WTC11 (cell line): ENCODE results near the gene ENG. TPM values are rescaled to one million over a fixed set of nuclear protein-coding genes. Genes with fewer than 3 reads are reported as not detected.

Source experiments
- ATAC-seq: fragments of 200-7000 bp; cut with Tn5 transposase; 2 replicates; pipeline ENCODE4 v1.10.0; 2021; ENCODE audit warnings: mild to moderate bottlenecking, moderate library complexity
- CTCF ChIA-PET: fragments of 300-600 bp; sonication (Branson Sonifier 250); formaldehyde crosslinking; loops from one replicate; lab custom pipeline; 2021; ENCODE audit warnings: antibody characterized with exemption; lab: Charles Lee
- POLR2A ChIA-PET: fragments of 350-600 bp; sonication (Branson Sonifier 250); formaldehyde crosslinking; loops from one replicate; lab custom pipeline; 2021; ENCODE audit warnings: antibody characterized with exemption; lab: Charles Lee
- DNase-seq: peaks from one replicate; pipeline ENCODE4 v3.0.0; 2021; ENCODE audit warnings: low spot score
- H3K27ac Mint-ChIP-seq: 2 replicates; pipeline ENCODE4 v1.8.0; 2021; ENCODE audit warnings: mixed read lengths
- H3K27me3 Mint-ChIP-seq: 2 replicates; pipeline ENCODE4 v1.8.0; 2021; ENCODE audit warnings: low read depth, mild to moderate bottlenecking, moderate library complexity, mixed read lengths
- H3K36me3 Mint-ChIP-seq: 2 replicates; pipeline ENCODE4 v1.8.0; 2021; ENCODE audit warnings: mixed read lengths
- H3K4me1 Mint-ChIP-seq: 2 replicates; pipeline ENCODE4 v1.8.0; 2022; ENCODE audit warnings: mixed read lengths
- H3K4me3 Mint-ChIP-seq: 2 replicates; pipeline ENCODE4 v1.8.0; 2021; ENCODE audit warnings: mild to moderate bottlenecking, moderate library complexity, mixed read lengths
- H3K9me3 Mint-ChIP-seq: 2 replicates; pipeline ENCODE4 v1.8.0; 2021; ENCODE audit warnings: mixed read lengths
- ATF1 ChIP-seq: sonication (generic); formaldehyde crosslinking; IDR thresholded peaks from 2 replicates; pipeline ENCODE4 v1.8.1; 2023; ENCODE audit warnings: mild to moderate bottlenecking, moderate library complexity, missing genetic modification reagents
- ATF3 ChIP-seq: sonication (generic); formaldehyde crosslinking; conservative IDR thresholded peaks from 2 replicates; pipeline ENCODE4 v1.8.1; 2022; ENCODE audit warnings: mild to moderate bottlenecking, missing genetic modification reagents
- CTCF ChIP-seq: fragments of 200-600 bp; IDR thresholded peaks from 2 replicates; pipeline ENCODE4 v1.8.0; 2022; ENCODE audit warnings: antibody characterized with exemption
- ESRRA ChIP-seq: sonication (generic); formaldehyde crosslinking; IDR thresholded peaks from 2 replicates; pipeline ENCODE4 v1.8.1; 2022; ENCODE audit warnings: mild to moderate bottlenecking, missing genetic modification reagents, borderline replicate concordance
- FOXK1 ChIP-seq: sonication (generic); formaldehyde crosslinking; IDR thresholded peaks from 2 replicates; pipeline ENCODE4 v1.8.0; 2022; ENCODE audit warnings: mild to moderate bottlenecking, moderate library complexity, missing genetic modification reagents
- GTF2I ChIP-seq: fragments of 250-450 bp; sonication (Bioruptor Pico); conservative IDR thresholded peaks from 2 replicates; pipeline ENCODE4 v1.4.0; 2021; ENCODE audit warnings: mild to moderate bottlenecking
- IRF1 ChIP-seq: sonication (generic); formaldehyde crosslinking; IDR thresholded peaks from 2 replicates; pipeline ENCODE4 v1.8.0; 2023; ENCODE audit warnings: missing genetic modification reagents
- SMAD4 ChIP-seq: sonication (generic); formaldehyde crosslinking; IDR thresholded peaks from 2 replicates; pipeline ENCODE4 v1.8.0; 2022; ENCODE audit warnings: mild to moderate bottlenecking, missing genetic modification reagents
- TEAD1 ChIP-seq: sonication (generic); formaldehyde crosslinking; IDR thresholded peaks from 2 replicates; pipeline ENCODE4 v1.8.0; 2022; ENCODE audit warnings: mild to moderate bottlenecking, missing genetic modification reagents
- TP53 ChIP-seq: sonication (generic); formaldehyde crosslinking; IDR thresholded peaks from 2 replicates; pipeline ENCODE4 v1.8.1; 2023; ENCODE audit warnings: mild to moderate bottlenecking, missing genetic modification reagents
- USF1 ChIP-seq: sonication (generic); formaldehyde crosslinking; IDR thresholded peaks from 2 replicates; pipeline ENCODE4 v1.8.0; 2022; ENCODE audit warnings: mild to moderate bottlenecking, missing genetic modification reagents
- ZBTB21 ChIP-seq: sonication (generic); formaldehyde crosslinking; IDR thresholded peaks from 2 replicates; pipeline ENCODE4 v1.8.1; 2023; ENCODE audit warnings: mild to moderate bottlenecking, missing genetic modification reagents, borderline replicate concordance
- ZNF219 ChIP-seq: sonication (generic); formaldehyde crosslinking; IDR thresholded peaks from 2 replicates; pipeline ENCODE4 v1.8.0; 2023; ENCODE audit warnings: missing genetic modification reagents, mild to moderate bottlenecking, borderline replicate concordance
- ZNF416 ChIP-seq: fragments of 250-450 bp; sonication (Bioruptor Pico); IDR thresholded peaks from 2 replicates; pipeline ENCODE4 v1.9.0; 2021; ENCODE audit warnings: mild to moderate bottlenecking, inconsistent platforms
- total RNA-seq: library from RNA; stranded (reverse); gene quantifications from 3 replicates; pipeline ENCODE4 v1.2.3, GENCODE V29; 2021
- TF ChIP-seq, protein P1 (sequence below): sonication (generic); formaldehyde crosslinking; IDR thresholded peaks from 2 replicates; pipeline ENCODE4 v1.8.1; 2023; ENCODE audit warnings: mild to moderate bottlenecking, moderate library complexity, missing genetic modification reagents
- TF ChIP-seq, protein P2 (sequence below): sonication (generic); formaldehyde crosslinking; IDR thresholded peaks from 2 replicates; pipeline ENCODE4 v1.8.0; 2022; ENCODE audit warnings: missing genetic modification reagents
- TF ChIP-seq, protein P3 (sequence below): sonication (generic); formaldehyde crosslinking; IDR thresholded peaks from 2 replicates; pipeline ENCODE4 v1.8.1; 2022; ENCODE audit warnings: low read depth, missing genetic modification reagents, borderline replicate concordance

ENG gene
- total RNA-seq, 1 experiment from 2014 or later = 4.4 TPM

DNA sequence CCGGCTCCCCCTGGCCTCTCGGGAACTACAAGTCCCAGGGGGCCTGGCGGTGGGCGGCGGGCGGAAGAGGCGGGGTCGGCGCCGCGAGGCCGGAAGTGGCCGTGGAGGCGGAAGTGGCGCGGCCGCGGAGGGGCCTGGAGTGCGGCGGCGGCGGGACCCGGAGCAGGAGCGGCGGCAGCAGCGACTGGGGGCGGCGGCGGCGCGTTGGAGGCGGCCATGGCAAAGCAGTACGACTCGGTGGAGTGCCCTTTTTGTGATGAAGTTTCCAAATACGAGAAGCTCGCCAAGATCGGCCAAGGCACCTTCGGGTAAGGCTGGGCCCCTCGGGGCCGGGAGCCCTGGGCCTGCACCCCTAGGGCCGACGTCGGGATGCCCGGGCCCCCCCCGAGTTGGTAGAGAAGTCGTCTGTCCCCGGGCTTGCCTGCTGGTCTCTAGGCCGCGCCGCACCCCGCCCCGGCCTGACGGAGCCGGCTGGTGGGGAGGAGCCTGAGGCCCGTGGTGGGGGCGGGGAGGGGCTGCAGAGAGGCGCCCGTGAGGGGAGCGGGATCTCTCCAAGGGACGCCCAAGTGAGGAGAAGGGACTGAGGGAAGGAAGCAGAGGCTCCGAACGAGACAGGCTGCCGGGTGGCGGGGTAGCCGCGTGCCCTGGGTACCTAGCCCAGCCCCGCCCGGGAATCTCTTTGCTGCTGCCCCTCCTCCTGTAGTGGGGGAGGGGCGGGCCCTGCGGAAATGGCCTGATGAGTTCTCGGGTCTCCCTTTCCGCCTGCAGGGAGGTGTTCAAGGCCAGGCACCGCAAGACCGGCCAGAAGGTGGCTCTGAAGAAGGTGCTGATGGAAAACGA is 68.3 kb downstream of the ENG start, which contains the start of gene CDK9 (continued):
- TF ChIP-seq IRF1 (CRISPR knock-in tag) (no peak), ZNF416 (no peak)

GRCh38 chr9:127785023-127785932 is 69.2 kb downstream of the ENG start:
- Mint-ChIP-seq H3K27ac (no peak overlapping the region), H3K27me3 (no peaks in the 10 kb centered on the region), H3K9me3 (no peaks in the 10 kb centered on the region), H3K4me3 (peak overlapping the region; percentile 97)
- DNase-seq (peak; percentile 90), ATAC-seq (peak; percentile 34)
- no peak for TF ChIP-seq FOXK1 (CRISPR knock-in tag)
- 0 out of 2 replicates have a peak, but pooled peaks have one; percentile 64 for TF ChIP-seq ESRRA (CRISPR knock-in tag)
- TF ChIP-seq, protein P1, sequence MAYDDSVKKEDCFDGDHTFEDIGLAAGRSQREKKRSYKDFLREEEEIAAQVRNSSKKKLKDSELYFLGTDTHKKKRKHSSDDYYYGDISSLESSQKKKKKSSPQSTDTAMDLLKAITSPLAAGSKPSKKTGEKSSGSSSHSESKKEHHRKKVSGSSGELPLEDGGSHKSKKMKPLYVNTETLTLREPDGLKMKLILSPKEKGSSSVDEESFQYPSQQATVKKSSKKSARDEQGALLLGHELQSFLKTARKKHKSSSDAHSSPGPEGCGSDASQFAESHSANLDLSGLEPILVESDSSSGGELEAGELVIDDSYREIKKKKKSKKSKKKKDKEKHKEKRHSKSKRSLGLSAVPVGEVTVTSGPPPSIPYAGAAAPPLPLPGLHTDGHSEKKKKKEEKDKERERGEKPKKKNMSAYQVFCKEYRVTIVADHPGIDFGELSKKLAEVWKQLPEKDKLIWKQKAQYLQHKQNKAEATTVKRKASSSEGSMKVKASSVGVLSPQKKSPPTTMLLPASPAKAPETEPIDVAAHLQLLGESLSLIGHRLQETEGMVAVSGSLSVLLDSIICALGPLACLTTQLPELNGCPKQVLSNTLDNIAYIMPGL = 0 out of 2 replicates have a peak, but pooled peaks have one; percentile 32
- TF ChIP-seq GTF2I (CRISPR knock-in tag) = no peak
- no peak for TF ChIP-seq SMAD4 (CRISPR knock-in tag)
- TF ChIP-seq ZBTB21 = no peak
- peak; percentile 95 for TF ChIP-seq CTCF
- TF ChIP-seq, all 79 proteins: peak for 3
- CTCF ChIA-PET = interaction anchor here (0.5 to 2.9 kb wide), 19 partner anchors 9 to 152 kb away, joined by 3 to 38 read pairs (median 4); partner anchors contain the start of genes FPGS, ST6GALNAC4 and TOR2A
- H3K4me1 Mint-ChIP-seq = peaks cover 20% of the 10 kb centered on the region
- H3K36me3 Mint-ChIP-seq = peaks cover 36% of the 10 kb centered on the region
- POLR2A ChIA-PET = interaction anchor here (0.7 to 1.2 kb wide), 6 partner anchors 14 to 85 kb away, joined by 3 to 4 read pairs (median 3); no protein-coding TSS in a partner anchor

DNA sequence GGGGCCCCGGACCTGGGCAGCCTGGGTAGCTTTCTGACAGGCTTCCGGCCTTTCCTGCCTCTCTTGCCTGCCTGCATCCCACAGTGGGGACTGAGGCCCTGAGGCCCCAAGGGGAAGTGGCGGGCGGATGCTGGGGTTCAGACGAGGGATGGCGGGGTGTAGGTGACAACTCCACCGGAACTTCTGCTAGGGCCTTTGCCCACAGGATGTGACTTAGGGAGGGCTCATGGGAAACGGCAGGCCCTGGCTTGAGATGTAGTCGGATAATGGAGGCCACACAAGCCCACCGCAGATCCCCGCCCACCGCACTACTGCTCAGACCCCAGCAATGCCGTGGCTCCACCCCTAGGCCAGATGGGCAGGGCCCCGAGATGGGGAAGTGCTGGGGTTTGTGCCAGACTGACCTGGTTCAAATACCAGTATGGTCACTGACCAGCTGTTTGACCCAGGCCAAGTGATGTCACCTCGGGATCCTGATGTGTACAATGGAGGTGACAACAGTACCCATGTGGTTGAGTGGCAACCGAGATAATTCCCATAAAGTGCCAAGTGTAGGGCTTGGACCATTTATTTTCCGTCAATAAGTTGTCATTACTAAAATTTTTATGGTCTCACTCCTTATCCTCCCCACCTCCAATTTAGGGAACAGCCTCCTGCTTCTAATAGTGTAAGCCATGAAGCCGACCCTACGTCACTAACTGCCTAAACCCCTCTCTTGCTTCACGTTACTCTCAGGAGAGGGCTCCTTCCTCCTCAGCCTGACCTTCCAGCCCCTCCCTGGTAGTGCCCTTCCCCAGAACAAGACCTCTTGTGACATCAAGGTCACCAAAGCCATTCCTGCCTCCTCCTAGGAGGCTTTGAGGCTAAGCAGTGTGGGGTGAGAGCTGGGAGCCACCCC is 71.1 kb downstream of the ENG start:
- Mint-ChIP-seq H3K4me1 (peaks cover 28% of the 10 kb centered on the region), H3K27ac (no peak overlapping the region; the same call in 1 of the 2 replicates), H3K36me3 (peaks cover 18% of the 10 kb centered on the region), H3K4me3 (no peak overlapping the region), H3K27me3 (no peaks in the 10 kb centered on the region), H3K9me3 (no peaks in the 10 kb centered on the region)
- ATAC-seq = peak; percentile 3; the same call in 1 of the 2 replicates
- ChIA-PET CTCF (interaction anchor here (0.7 to 2.9 kb wide), 8 partner anchors 12 to 86 kb away, joined by 3 to 38 read pairs (median 10); partner anchors contain the start of genes ENG and TOR2A), POLR2A (interaction anchor here (0.9 kb wide), 1 partner anchor 11 kb away, joined by 3 read pairs; no protein-coding TSS in a partner anchor)
- DNase-seq = peak; percentile 51
- TF ChIP-seq TEAD1 (CRISPR knock-in tag) (no peak), USF1 (no peak), ATF1 (CRISPR knock-in tag) (no peak), ATF3 (CRISPR knock-in tag) (no peak), TP53 (CRISPR knock-in tag) (no peak), ZNF219 (CRISPR knock-in tag) (no peak)
- TF ChIP-seq, protein P2, sequence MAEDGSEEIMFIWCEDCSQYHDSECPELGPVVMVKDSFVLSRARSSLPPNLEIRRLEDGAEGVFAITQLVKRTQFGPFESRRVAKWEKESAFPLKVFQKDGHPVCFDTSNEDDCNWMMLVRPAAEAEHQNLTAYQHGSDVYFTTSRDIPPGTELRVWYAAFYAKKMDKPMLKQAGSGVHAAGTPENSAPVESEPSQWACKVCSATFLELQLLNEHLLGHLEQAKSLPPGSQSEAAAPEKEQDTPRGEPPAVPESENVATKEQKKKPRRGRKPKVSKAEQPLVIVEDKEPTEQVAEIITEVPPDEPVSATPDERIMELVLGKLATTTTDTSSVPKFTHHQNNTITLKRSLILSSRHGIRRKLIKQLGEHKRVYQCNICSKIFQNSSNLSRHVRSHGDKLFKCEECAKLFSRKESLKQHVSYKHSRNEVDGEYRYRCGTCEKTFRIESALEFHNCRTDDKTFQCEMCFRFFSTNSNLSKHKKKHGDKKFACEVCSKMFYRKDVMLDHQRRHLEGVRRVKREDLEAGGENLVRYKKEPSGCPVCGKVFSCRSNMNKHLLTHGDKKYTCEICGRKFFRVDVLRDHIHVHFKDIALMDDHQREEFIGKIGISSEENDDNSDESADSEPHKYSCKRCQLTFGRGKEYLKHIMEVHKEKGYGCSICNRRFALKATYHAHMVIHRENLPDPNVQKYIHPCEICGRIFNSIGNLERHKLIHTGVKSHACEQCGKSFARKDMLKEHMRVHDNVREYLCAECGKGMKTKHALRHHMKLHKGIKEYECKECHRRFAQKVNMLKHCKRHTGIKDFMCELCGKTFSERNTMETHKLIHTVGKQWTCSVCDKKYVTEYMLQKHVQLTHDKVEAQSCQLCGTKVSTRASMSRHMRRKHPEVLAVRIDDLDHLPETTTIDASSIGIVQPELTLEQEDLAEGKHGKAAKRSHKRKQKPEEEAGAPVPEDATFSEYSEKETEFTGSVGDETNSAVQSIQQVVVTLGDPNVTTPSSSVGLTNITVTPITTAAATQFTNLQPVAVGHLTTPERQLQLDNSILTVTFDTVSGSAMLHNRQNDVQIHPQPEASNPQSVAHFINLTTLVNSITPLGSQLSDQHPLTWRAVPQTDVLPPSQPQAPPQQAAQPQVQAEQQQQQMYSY (CRISPR knock-in tag) = no peak
- TF ChIP-seq, protein P3, sequence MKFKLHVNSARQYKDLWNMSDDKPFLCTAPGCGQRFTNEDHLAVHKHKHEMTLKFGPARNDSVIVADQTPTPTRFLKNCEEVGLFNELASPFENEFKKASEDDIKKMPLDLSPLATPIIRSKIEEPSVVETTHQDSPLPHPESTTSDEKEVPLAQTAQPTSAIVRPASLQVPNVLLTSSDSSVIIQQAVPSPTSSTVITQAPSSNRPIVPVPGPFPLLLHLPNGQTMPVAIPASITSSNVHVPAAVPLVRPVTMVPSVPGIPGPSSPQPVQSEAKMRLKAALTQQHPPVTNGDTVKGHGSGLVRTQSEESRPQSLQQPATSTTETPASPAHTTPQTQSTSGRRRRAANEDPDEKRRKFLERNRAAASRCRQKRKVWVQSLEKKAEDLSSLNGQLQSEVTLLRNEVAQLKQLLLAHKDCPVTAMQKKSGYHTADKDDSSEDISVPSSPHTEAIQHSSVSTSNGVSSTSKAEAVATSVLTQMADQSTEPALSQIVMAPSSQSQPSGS (CRISPR knock-in tag) = no peak
